ENCODE measurements around the gene FNTB.

GRCh38 chr14:65109357-65109756 lies 122.7 kb downstream of the FNTB start:
- TF ChIP-seq CTCF (IDR thresholded peaks at IDR 0.05), result no peak
- no peak for TF ChIP-seq POLR2A (IDR thresholded peaks at IDR 0.05)
